HG02938 (cell line): ENCODE data around the gene CABP7.

Source experiments
- ATAC-seq: cut with Tn5 transposase; IDR thresholded peaks from one replicate; pipeline ENCODE4 v1.9.1; 2021; ENCODE audit warnings: mild to moderate bottlenecking, moderate library complexity; ENCODE audit not compliant: unreplicated experiment

Gene CABP7

GRCh38 chr22:29722587-29722986 lies 2.8 kb downstream of the CABP7 start:
- no peak for ATAC-seq

- ATAC-seq: no peak
Measured at GRCh38 chr22:29723766-29724165, 4.0 kb downstream of the CABP7 start.

GRCh38 chr22:29724843-29725242 lies 5.0 kb downstream of the CABP7 start:
- no peak for ATAC-seq

DNA sequence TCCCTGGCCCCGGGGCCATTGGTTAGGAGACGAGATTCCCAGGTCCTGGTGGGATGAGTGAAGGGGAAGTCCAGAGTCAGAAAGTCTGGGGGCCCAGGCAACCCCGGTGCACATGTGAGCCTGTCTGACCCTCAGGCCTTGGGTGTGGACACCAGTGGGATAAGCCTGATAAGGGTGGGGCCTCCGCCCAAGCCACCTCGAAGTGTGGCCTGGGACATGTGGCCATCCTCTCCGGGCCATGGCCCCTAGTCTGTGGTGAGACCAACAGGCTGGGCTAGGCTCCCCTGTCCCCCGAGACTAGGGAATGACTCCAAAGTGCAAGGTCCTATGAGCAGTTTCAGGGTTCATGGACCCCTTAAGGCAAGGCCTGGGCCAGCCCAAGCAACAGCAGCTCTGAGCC lies 6.3 kb downstream of the CABP7 start:
- ATAC-seq: no peak

- ATAC-seq: no peak
Measured at GRCh38 chr22:29726512-29727130, 6.8 kb downstream of the CABP7 start.

DNA sequence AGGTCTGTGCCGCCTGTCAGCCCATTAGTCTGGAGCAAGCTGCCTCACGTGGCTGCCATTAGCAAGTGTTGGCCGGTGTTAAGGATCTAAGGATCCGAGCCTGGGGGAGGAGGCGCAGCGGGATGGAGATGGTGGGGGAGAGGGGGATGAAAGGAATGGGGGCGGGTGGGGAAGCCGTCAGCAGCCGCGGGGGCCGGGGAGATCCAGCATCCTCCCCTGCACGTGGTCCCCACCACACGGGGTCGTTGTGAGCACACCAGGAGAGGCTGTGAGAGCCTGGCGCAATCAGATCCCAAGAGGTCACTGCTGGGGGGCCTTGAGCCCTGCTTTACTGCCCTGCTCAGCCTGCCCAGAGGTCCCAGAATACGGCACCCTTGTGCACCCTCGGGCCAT lies 7.3 kb downstream of the CABP7 start:
- no peak for ATAC-seq

DNA sequence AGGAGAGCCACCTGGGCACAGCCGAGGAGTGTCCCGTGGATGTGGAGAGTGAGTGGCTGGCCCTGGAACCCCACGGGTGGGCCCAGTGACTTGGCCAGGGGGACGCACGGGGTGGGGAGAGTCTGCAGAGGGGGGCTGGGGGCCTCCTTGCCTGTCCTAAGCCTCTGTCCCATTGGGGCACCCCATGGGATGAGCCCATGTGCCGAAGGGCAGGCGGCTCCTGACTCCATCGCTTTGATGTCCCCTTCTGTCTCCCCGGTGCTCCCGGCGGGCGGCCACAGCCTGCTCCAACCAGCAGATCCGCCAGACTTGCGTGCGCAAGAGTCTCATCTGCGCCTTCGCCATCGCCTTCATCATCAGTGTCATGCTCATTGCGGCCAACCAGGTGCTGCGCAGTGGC lies 9.4 kb downstream of the CABP7 start:
- no peak for ATAC-seq

- no peak for ATAC-seq
Measured at GRCh38 chr22:29731058-29731850, 11.5 kb downstream of the CABP7 start.

DNA sequence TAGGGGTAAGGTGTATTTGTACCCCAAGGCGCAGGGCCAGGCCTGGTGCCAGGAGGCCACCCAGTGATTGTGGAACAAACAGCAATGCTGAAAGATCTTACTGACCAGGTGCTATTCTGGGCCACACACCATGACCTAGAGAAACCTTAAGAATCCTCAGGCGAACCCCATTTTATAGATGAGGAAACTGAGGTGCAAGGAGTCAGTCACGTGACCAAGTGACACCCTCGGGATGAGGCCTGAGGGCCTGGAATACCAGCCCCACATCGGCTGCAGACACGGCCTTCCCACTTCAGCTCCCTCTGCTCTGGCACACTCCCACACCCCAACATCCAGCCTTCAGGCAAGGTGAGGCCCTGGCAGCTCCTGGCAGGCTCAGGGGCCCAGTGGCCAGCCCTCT lies 13.1 kb downstream of the CABP7 start:
- ATAC-seq: no peak

GRCh38 chr22:29733362-29734201 lies 13.8 kb downstream of the CABP7 start:
- ATAC-seq: no peak

DNA sequence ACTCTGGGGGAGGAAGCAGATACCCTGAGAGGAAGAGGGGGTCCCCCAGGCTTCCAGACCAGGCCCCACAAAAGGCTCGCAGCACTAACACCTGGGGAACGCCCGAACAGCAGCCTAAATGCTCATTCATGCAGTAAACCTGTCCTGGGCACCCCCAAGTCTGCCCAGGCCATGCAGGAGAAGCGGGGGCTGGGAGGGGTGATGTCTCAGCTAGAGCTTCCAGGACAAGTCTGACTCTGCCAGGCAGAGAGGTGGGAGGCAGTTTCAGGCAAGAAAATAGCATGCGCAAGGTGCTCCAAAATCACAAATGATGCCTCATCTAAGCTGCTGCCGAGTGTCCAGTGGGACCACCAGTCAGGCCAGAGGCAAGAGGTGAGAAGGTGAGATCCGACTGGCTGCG lies 14.6 kb downstream of the CABP7 start:
- no peak for ATAC-seq

DNA sequence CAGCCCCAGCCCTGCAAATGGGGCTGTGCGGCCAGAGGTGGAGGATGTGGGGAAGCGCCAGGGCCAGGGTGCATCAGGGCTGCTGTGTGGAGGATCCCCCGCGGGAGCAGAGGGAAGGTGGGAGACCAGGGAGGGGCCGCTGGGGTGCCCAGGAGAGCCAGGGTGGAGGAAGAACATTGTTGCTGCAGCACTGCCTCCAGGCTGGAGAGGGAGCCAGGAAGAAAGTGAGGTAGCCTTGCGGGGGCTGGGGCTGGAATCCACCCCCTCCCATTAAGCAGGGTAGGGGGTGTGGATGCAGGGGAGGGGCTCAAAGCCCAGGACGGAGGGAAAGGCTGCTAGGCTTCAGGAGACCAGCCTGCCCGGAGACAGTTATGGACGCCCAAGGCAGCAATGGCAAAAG lies 15.0 kb downstream of the CABP7 start:
- no peak for ATAC-seq

GRCh38 chr22:29735416-29735815 lies 15.6 kb downstream of the CABP7 start:
- ATAC-seq: no peak

DNA sequence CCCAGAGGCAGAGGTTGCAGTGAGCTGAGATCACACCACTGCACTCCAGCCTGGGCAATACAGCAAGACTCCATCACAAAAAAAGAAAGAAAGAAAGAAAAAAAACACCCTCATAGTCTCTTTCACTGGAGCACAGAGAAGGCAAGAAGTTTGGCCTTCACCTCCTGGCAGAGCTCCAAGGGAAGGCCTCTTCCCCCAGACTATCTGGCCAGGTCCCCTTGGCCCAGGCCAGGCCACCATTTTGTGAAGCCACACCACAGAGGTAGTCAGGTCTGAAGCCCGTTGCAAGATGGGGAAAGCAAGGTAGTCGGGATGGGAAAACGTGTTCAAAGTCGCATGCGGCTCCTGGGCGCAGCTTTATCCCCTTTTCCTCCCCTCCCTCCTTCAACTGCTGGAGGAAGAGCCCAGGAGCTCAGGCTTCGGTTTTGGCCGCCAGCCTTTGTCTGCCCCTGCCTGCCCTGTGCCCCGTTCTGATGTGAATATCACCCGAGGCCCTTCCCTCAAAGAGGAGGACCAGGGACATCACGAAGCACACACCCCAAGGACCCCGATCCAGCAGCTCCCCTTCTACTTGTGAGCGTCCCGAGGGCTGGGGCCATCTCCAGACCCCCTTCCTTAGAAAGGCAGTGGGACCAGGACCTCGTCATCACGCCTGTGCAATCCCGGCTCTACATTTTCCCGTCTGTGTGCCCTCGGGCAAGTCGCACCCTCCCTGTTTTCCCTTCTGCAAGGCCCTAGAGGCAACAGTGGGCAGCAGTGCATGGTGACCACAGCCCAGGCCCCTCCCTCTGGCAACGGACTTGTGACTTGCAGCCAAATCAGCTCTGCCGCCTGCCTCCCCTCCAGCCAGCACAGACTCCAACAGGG lies 17.7 kb downstream of the CABP7 start:
- no peak for ATAC-seq

GRCh38 chr22:29738118-29738815 lies 18.5 kb downstream of the CABP7 start:
- ATAC-seq: no peak

DNA sequence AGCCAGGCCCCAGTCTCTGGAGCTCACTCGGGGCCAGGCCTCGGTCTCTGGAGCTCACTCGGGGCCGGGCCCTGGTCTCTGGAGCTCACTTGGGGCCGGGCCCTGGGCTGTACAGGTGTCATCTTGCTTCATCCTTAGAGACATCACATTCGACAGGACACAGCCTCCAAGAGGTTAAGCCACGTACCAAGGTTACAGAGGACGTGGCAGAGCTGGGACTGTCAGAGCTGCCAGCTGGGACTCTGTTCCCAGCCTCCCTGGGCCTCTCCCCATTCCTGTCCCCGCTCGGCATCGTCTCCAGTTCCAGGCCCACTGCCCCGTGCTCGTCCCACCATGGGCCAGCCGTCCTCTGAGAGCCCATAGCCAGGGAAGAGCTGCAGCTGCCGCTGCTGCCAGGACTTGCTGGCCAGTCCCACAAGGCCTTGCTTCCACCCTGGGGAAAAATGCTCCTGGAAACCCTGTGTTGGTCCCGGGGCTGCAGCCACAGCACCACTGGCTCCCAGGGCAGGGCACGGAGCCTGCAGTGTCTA lies 19.6 kb downstream of the CABP7 start:
- ATAC-seq: no peak

- no peak for ATAC-seq
Measured at GRCh38 chr22:29740216-29740615, 20.4 kb downstream of the CABP7 start.

DNA sequence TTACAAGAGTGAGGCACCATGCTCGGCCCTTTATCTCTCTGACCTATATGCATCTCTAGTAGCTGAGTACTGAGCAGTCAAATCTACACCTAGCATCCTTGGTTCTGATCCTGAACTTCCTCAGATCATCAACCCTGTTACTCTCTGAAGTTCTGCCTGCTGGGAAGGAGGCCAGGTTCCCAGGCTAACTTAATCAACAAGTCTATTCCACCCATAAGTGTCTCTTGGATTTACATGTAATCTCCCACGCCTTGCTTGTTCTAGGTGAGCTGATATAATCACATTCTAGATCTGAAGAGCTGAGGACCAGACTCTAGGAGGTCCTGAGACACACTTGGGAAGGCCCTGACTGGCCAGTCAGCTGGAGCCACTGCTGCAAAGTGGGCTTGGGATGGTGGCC lies 22.1 kb downstream of the CABP7 start:
- ATAC-seq: no peak

- ATAC-seq: no peak
Measured at GRCh38 chr22:29742326-29742725, 22.5 kb downstream of the CABP7 start.

DNA sequence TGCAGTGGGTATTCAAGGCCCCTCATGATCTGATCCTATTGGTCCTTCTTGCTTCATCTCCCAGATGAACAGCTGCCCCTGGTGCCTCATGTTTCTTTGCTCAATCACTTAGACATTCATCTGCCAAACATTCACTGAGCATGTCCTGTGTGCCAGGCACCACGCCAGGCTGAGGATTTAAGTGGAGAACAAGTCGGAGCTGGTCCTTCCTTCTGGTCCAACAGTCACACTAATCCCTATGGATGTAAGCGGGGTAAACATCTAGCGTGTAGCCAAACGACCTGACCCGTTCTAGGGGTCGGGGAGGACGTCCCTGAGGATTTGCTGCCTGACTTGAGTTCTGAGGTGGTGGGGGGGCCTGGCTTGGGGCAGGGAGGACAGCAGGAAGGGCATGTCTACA lies 25.1 kb downstream of the CABP7 start:
- ATAC-seq: no peak
